Measurements from ENCODE around the gene SIPA1L3. TPM values are rescaled to one million over a fixed set of nuclear protein-coding genes. Genes with fewer than 3 reads are reported as not detected.
A peak's percentile ranks its signal among the peaks of the same experiment; 100 is the strongest.

The SIPA1L3 gene
- total RNA-seq, 3 donors from 2014 or later = 93.6 to 173 (median 144) TPM

DNA sequence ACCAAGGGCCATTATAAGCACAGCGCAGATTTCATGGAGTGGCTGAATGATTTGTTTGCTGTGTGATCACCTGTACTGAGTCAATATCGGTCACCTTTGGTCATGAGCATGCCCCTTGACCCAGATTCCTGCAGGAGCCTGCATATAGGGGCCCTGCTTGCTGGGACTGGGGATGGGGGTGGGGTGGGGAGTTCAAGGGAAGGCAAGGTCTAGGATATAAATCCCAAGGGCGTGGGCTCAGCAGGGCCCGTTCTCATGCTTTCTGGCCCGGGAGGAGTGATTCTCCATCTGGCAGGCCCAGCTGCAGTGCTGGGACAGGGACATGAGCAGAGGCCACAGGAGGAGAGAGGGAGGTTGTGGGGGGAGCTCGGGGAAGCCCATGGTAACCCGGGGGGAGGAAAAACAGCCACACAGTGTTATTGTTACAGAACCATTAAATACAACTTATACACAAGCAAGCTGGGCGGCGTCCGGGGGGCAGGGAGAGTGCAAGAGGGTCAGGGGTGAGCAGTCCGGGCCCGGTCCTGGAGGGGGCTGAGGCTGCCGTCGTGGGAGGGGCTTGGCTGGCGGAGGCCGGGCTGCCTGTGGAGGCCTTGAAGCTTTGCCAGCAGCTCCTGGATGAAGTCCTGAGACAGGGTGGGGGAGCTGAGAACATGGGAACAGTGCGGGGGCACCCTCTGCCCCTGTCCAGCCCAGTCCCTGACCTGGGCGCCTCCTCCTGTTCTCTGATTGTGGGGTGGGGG lies 344.0 kb downstream of the SIPA1L3 start:
- H3K4me3 ChIP-seq = no peak overlapping the region
- TF ChIP-seq CTCF (IDR thresholded peaks at IDR 0.05) = no peak
- ATAC-seq (peak; percentile 78), DNase-seq (peak; percentile 72 to 78 (median 77))
- no peaks in the 10 kb centered on the region for H3K36me3 ChIP-seq (ENCODE audit: low read depth)
- H3K4me1 ChIP-seq (ENCODE audit: low read depth) = peaks cover 22% of the 10 kb centered on the region
- H3K9me3 ChIP-seq = no peaks in the 10 kb centered on the region
- intact Hi-C loops (cut with DNase I, micrococcal nuclease) = no loop called here

DNA sequence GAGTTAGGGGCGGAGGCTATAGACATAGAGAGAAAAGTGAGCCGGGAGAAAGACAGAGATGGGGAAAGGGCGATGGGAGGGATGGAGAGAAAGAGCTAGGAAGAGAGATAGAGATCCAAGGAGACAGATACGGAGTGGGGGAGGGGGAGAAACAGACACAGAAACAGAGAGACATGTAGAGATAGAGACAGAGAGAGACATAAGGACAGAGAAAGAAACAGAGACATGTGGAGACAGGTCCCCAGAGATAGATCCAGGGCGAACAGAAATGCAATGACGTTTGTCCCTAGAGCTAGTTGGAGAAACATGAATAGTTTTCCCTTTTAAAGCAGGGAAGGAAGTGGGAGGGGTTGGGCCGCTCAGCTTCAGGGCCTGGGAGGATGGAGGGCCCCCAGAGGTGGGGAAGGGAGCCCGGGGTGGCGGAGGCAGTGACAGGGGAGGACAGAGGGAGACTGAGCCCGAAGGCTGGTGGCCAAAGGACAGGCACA lies 344.6 kb downstream of the SIPA1L3 start:
- no peak for DNase-seq
- Histone ChIP-seq H3K4me3 (no peak overlapping the region), H3K36me3 (ENCODE audit: low read depth) (no peaks in the 10 kb centered on the region), H3K4me1 (ENCODE audit: low read depth) (peaks cover 27% of the 10 kb centered on the region), H3K9me3 (no peaks in the 10 kb centered on the region)
- no peak for ATAC-seq
- TF ChIP-seq CTCF (IDR thresholded peaks at IDR 0.05) = no peak
- intact Hi-C loops (cut with DNase I, micrococcal nuclease) = no loop called here

- no peaks in the 10 kb centered on the region for H3K36me3 ChIP-seq (ENCODE audit: low read depth)
- intact Hi-C loops (cut with DNase I, micrococcal nuclease) = no loop called here
- no peak for ATAC-seq
- H3K9me3 ChIP-seq = no peaks in the 10 kb centered on the region
- peaks cover 27% of the 10 kb centered on the region for H3K4me1 ChIP-seq (ENCODE audit: low read depth)
- H3K4me3 ChIP-seq = no peak overlapping the region
- TF ChIP-seq CTCF (IDR thresholded peaks at IDR 0.05) = no peak
- no peak for DNase-seq
These were observed 345.4 kb downstream of the SIPA1L3 start for GRCh38 chr19:38252385-38252784.

- H3K36me3 ChIP-seq (ENCODE audit: low read depth) = no peaks in the 10 kb centered on the region
- DNase-seq = peak in 1 of 3 donors; percentile 58
- intact Hi-C loops (cut with DNase I, micrococcal nuclease) = no loop called here
- H3K4me3 ChIP-seq = no peak overlapping the region
- ATAC-seq = peak; percentile 4
- TF ChIP-seq CTCF (IDR thresholded peaks at IDR 0.05) = no peak
- no peaks in the 10 kb centered on the region for H3K9me3 ChIP-seq
- peaks cover 27% of the 10 kb centered on the region for H3K4me1 ChIP-seq (ENCODE audit: low read depth)
These were observed 346.1 kb downstream of the SIPA1L3 start for GRCh38 chr19:38252941-38253691.

DNA sequence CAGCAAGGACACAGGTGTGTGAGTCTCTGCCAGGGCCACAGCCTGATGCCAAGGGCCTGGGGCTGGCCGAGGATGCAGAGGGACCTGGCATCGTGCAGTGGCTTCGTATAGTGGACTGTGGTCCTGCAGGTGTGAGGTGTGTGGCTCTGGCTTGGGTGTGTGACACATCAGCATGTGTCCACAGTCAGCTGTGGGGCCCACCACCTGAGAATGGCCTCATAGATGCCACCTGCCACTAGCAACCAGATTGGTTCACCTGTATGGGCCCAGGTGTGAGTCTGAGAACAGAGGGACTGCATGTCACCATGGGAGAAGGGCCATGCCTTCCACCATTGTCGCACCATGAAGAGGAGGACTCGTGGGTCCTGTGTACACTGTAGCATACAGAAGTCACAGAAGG lies 346.8 kb downstream of the SIPA1L3 start:
- H3K4me1 ChIP-seq (ENCODE audit: low read depth) = peaks cover 23% of the 10 kb centered on the region
- DNase-seq (no peak), ATAC-seq (no peak)
- H3K9me3 ChIP-seq = no peaks in the 10 kb centered on the region
- no peak for TF ChIP-seq CTCF (IDR thresholded peaks at IDR 0.05)
- no peak overlapping the region for H3K4me3 ChIP-seq
- intact Hi-C loops (cut with DNase I, micrococcal nuclease) = no loop called here
- no peaks in the 10 kb centered on the region for H3K36me3 ChIP-seq (ENCODE audit: low read depth)
